Sigmoid colon (tissue), 7 donors: Measurements from ENCODE around the gene MBP. TPM values are rescaled to one million over a fixed set of nuclear protein-coding genes. Genes with fewer than 3 reads are reported as not detected.

ENCODE experiments used
- DNase-seq: peaks from one replicate; pipeline ENCODE4 v3.0.0-alpha.2; 2019
- H3K27ac ChIP-seq, 4 donors: fragments of 200-600 bp; sonication (generic); one replicate each; pipeline ENCODE4 v1.5.1; 2016 to 2019; ENCODE audit warnings: mild to moderate bottlenecking in 1 of 4
- H3K27me3 ChIP-seq, 3 donors: fragments of 200-600 bp; sonication (generic); one replicate each; pipeline ENCODE4 v1.5.1; 2019; ENCODE audit warnings: mild to moderate bottlenecking in 1 of 3
- H3K36me3 ChIP-seq, 4 donors: fragments of 200-600 bp; sonication (generic); one replicate each; pipeline ENCODE4 v1.5.1; 2016 to 2019
- H3K4me1 ChIP-seq, 4 donors: fragments of 200-600 bp; sonication (generic); one replicate each; pipeline ENCODE4 v1.5.1; 2017 to 2019
- H3K4me3 ChIP-seq, 4 donors: fragments of 200-600 bp; sonication (generic); one replicate each; pipeline ENCODE4 v1.5.1; 2017 to 2019; ENCODE audit warnings: mild to moderate bottlenecking in 2 of 4, moderate library complexity in 1 of 4
- H3K9me3 ChIP-seq, 4 donors: fragments of 200-600 bp in 3 of 4; sonication (generic) in 3 of 4; one replicate each; pipeline versions ENCODE4 v1.5.1 to v1.6.1; 2013 to 2019
- EP300 ChIP-seq, 4 donors: sonication (generic); formaldehyde crosslinking; IDR thresholded peaks; one replicate each; pipeline ENCODE4 v1.6.1; 2017; ENCODE audit warnings: antibody characterized with exemption in 4 of 4
- POLR2A ChIP-seq, 2 donors: fragments of 450-650 bp; IDR thresholded peaks; one replicate each; pipeline ENCODE4 v1.6.1; 2016; ENCODE audit warnings: antibody characterized with exemption in 2 of 2, mild to moderate bottlenecking in 2 of 2, moderate library complexity in 2 of 2
- POLR2AphosphoS5 ChIP-seq, 4 donors: sonication (generic); formaldehyde crosslinking; IDR thresholded peaks; one replicate each; pipeline ENCODE4 v1.6.1; 2017; ENCODE audit warnings: antibody characterized with exemption in 4 of 4
- WGBS, 2 donors: extraction: QIAGEN DNeasy Blood & Tissue Kit; methylation state at CpG; one replicate each; pipeline ENCODE4 v1.1.7; 2013; 5-methylcytosine and 5-hydroxymethylcytosine counted together
- intact Hi-C: fragments of 100-400 bp; cut with DNase I; formaldehyde crosslinking; loops from one replicate; pipeline ENCODE4 v1.15.1; 2023
- polyA plus RNA-seq, 3 donors: library from polyadenylated mRNA; stranded (reverse); fragments of 200-250 nt; gene quantifications; one replicate each; pipeline ENCODE4 v1.2.3, GENCODE V29; 2013
- total RNA-seq, 4 donors: library from RNA; depleted of rRNA; stranded (reverse); fragments of >200 nt; gene quantifications; one replicate each; pipeline ENCODE4 v1.1.0, GENCODE V29; 2016
- TF ChIP-seq, protein P1 (sequence below), 4 experiments: fragments of 450-650 bp in 3 of 4; fragments of 200-600 bp in 1 of 4; IDR thresholded peaks; one replicate each; pipeline ENCODE4 v1.5.1; 2016 to 2019; ENCODE audit warnings: antibody characterized with exemption in 4 of 4, mild to moderate bottlenecking in 3 of 4, moderate library complexity in 2 of 4
- donor health status: healthy with polysubstance abuse.
- donor health status: Bipolar disorder and iron deficiency.
- donor health status: healthy.

MBP gene
- total and polyA plus RNA-seq, 7 donors, result 18.3 to 30.7 (median 24.0) TPM

GRCh38 chr18:77140030-77140429 lies 7.4 kb upstream of the MBP start:
- intact Hi-C loops, result no loop called here
- no peak for DNase-seq
- TF ChIP-seq, protein P1, sequence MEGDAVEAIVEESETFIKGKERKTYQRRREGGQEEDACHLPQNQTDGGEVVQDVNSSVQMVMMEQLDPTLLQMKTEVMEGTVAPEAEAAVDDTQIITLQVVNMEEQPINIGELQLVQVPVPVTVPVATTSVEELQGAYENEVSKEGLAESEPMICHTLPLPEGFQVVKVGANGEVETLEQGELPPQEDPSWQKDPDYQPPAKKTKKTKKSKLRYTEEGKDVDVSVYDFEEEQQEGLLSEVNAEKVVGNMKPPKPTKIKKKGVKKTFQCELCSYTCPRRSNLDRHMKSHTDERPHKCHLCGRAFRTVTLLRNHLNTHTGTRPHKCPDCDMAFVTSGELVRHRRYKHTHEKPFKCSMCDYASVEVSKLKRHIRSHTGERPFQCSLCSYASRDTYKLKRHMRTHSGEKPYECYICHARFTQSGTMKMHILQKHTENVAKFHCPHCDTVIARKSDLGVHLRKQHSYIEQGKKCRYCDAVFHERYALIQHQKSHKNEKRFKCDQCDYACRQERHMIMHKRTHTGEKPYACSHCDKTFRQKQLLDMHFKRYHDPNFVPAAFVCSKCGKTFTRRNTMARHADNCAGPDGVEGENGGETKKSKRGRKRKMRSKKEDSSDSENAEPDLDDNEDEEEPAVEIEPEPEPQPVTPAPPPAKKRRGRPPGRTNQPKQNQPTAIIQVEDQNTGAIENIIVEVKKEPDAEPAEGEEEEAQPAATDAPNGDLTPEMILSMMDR (IDR thresholded peaks at IDR 0.05), result no peak
- TF ChIP-seq POLR2A (IDR thresholded peaks at IDR 0.05), result no peak
- TF ChIP-seq POLR2AphosphoS5 (IDR thresholded peaks at IDR 0.05), result no peak
- no peak for TF ChIP-seq EP300 (IDR thresholded peaks at IDR 0.05)

DNA sequence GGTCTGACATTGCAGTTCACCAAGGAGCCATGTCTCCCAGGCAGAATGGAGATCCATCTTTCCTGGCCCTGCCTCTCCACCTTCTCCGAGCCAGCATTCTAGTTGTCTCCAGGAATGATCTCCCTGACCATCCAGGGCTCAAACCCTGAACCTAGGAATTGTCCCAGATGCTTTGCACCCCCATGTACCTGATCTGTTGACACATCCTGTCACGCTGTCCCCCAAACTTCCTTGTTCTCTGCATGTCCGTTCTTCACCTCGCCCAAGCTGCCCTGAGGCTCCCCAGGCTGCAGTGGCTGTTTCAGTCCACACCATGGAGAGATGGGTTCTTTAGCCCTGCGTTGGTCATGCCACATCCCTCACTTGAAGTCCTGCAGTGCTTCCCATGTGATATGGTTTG lies 7.0 kb upstream of the MBP start:
- no peak for DNase-seq
- Histone ChIP-seq H3K4me1 (peaks cover 0 to 12% (median 4%) of the 10 kb centered on the region in 4 donors), H3K9me3 (no peaks in the 10 kb centered on the region), H3K27me3 (no peaks in the 10 kb centered on the region), H3K27ac (no peak overlapping the region), H3K4me3 (no peak overlapping the region), H3K36me3 (no peaks in the 10 kb centered on the region)
- no peak for TF ChIP-seq POLR2AphosphoS5 (IDR thresholded peaks at IDR 0.05)
- TF ChIP-seq, protein P1 (IDR thresholded peaks at IDR 0.05), result no peak
- no peak for TF ChIP-seq EP300 (IDR thresholded peaks at IDR 0.05)
- no peak for TF ChIP-seq POLR2A (IDR thresholded peaks at IDR 0.05)
- intact Hi-C loops, result no loop called here
- WGBS, 2 donors, result 87 to 89% methylated on average over 5 of the region's 5 CpGs

More at GRCh38 chr18:77140030-77140429, 7.4 kb upstream of the MBP start:
- no peaks in the 10 kb centered on the region for H3K27me3 ChIP-seq
- H3K36me3 ChIP-seq, result no peaks in the 10 kb centered on the region
- peaks cover 0 to 12% (median 4%) of the 10 kb centered on the region in 4 donors for H3K4me1 ChIP-seq
- H3K27ac ChIP-seq, result no peak overlapping the region
- no peak overlapping the region for H3K4me3 ChIP-seq
- H3K9me3 ChIP-seq, result no peaks in the 10 kb centered on the region
- 72 to 88% methylated on average over 5 of the region's 5 CpGs for WGBS, 2 donors

- 89 to 90% methylated on average over 10 of the region's 10 CpGs for WGBS, 2 donors
- Histone ChIP-seq H3K4me1 (peaks cover 0 to 12% (median 6%) of the 10 kb centered on the region in 4 donors), H3K4me3 (no peak overlapping the region), H3K36me3 (no peaks in the 10 kb centered on the region), H3K9me3 (no peaks in the 10 kb centered on the region), H3K27me3 (no peaks in the 10 kb centered on the region), H3K27ac (peak overlapping the region in 1 of 4 donors; percentile 17)
- intact Hi-C loops, result no loop called here
- TF ChIP-seq POLR2AphosphoS5 (IDR thresholded peaks at IDR 0.05) (no peak), POLR2A (IDR thresholded peaks at IDR 0.05) (no peak), EP300 (IDR thresholded peaks at IDR 0.05) (no peak)
- TF ChIP-seq, protein P1 (IDR thresholded peaks at IDR 0.05), result no peak
- no peak for DNase-seq
These were observed 5.7 kb upstream of the MBP start for GRCh38 chr18:77138270-77138669.

DNA sequence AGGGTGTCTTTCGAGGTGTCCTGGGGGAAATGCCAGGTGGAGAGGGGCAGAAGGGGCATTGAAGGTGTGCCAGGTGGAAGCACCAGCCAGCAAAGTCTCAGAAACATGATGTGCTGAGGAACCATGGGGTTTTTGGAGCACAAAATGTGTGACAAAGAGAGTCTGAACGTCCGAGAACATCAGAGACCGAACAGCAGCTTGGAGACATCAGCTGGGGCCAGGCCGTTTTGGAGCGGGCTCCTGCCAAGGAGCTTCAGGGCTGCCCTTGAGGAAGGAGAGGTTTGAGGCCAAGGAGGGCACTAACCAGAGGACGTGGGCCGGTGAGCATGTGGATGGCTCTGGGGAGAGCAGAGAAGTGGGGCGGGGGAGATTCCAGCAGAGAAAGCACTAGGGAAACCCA lies 5.3 kb upstream of the MBP start:
- intact Hi-C loops, result no loop called here
- TF ChIP-seq POLR2AphosphoS5 (IDR thresholded peaks at IDR 0.05), result no peak
- 89 to 91% methylated on average over 9 of the region's 9 CpGs for WGBS, 2 donors

DNA sequence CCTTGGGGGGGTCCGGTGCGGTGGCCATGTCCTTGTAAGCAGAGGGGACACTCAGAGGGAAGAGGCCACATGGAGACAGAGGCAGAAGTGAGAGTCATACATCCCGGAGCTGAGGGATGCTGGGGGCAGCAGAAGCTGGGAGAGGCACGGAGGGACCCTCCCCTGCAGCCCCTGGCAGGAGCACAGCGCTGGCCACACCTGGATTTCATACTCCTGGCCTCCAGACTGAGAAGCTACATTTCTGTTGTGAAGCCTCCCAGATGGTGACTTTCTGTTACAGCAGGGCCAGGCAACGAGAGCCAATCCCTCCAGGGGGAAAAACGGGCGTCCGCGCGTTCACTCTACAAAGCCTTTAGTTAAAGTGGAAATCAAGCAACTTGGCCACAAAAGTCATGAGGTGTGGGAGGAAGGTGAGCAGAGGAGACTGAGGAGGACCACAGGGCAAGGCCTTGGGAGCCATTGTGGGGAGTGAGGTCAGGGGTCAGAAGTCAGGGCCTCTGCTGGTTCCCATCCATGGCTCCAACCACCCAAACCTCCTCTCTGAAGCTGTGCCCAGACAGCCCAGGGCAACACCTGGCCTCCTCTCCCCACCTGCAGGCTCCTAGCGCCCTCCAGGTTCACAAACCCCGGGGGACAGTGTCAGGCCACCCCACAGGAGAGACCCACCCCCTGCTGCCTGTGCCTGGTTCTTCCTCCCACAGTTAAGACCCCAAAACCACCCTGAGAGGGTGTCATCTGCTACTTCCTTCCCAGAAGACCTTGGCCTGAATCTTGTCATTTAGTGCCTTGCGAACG lies 4.5 kb upstream of the MBP start:
- DNase-seq, result no peak
- TF ChIP-seq EP300 (IDR thresholded peaks at IDR 0.05) (no peak), POLR2AphosphoS5 (IDR thresholded peaks at IDR 0.05) (no peak), POLR2A (IDR thresholded peaks at IDR 0.05) (no peak)
- TF ChIP-seq, protein P1 (IDR thresholded peaks at IDR 0.05), result no peak
- Histone ChIP-seq H3K9me3 (no peaks in the 10 kb centered on the region), H3K4me3 (no peak overlapping the region), H3K4me1 (peaks cover 0 to 22% (median 16%) of the 10 kb centered on the region in 4 donors), H3K36me3 (no peaks in the 10 kb centered on the region), H3K27me3 (peaks cover under 1 to 7% (median 7%) of the 10 kb centered on the region in 3 donors), H3K27ac (no peak overlapping the region)
- intact Hi-C loops, result no loop called here
- WGBS, 2 donors, result 74 to 89% methylated on average over 15 of the region's 15 CpGs

More for the DNA sequence above, 5.3 kb upstream of the MBP start:
- no peak for DNase-seq
- Histone ChIP-seq H3K4me3 (no peak overlapping the region), H3K36me3 (no peaks in the 10 kb centered on the region), H3K27ac (peak overlapping the region in 1 of 4 donors; percentile 17), H3K27me3 (no peaks in the 10 kb centered on the region), H3K4me1 (peaks cover 0 to 14% (median 8%) of the 10 kb centered on the region in 4 donors), H3K9me3 (no peaks in the 10 kb centered on the region)
